H1 (cell line): ENCODE measurements around the gene MCM5. TPM values are rescaled to one million over a fixed set of nuclear protein-coding genes. Genes with fewer than 3 reads are reported as not detected.

Experiments used
- CTCF ChIA-PET: fragments of 300-600 bp; sonication (Branson Sonifier 250); formaldehyde crosslinking; loops from one replicate; lab custom pipeline; 2021; ENCODE audit not compliant: partially characterized antibody; lab: Charles Lee
- POLR2A ChIA-PET: fragments of 300-600 bp; sonication (Branson Sonifier 250); formaldehyde crosslinking; loops from one replicate; lab custom pipeline; 2021; ENCODE audit warnings: inconsistent platforms; ENCODE audit not compliant: partially characterized antibody; lab: Charles Lee
- DNase-seq, 2 experiments: peaks; one replicate each; pipeline versions ENCODE4 v3.0.0 to v3.0.0-alpha.2; 2010 to 2022; ENCODE audit warnings: low spot score in 2 of 2, low read depth in 1 of 2, mixed read lengths in 1 of 2
- FAIRE-seq: peaks from 2 replicates; lab custom pipeline; 2011; peaks lifted over from hg19 to GRCh38; lab: Jason Lieb, UNC
- H2AFZ ChIP-seq: 2 replicates; pipeline ENCODE4 v1.8.1; 2012; ENCODE audit warnings: low read length, inconsistent platforms
- H2AK5ac ChIP-seq: 2 replicates; pipeline ENCODE4 v1.6.1; 2013; ENCODE audit warnings: low read depth, low read length
- H2BK120ac ChIP-seq: replicated peaks from 2 replicates; pipeline ENCODE3; 2013; ENCODE audit warnings: low read depth, low read length, inconsistent platforms
- H2BK12ac ChIP-seq: 2 replicates; pipeline ENCODE4 v1.6.1; 2013; ENCODE audit warnings: low read depth, low read length
- H2BK15ac ChIP-seq: 2 replicates; pipeline ENCODE4 v1.6.1; 2013; ENCODE audit warnings: low read length
- H2BK20ac ChIP-seq: 2 replicates; pipeline ENCODE4 v1.6.1; 2013; ENCODE audit warnings: low read length
- H2BK5ac ChIP-seq: 2 replicates; pipeline ENCODE4 v1.6.1; 2013; ENCODE audit warnings: low read depth, low read length
- H3K14ac ChIP-seq: 2 replicates; pipeline ENCODE4 v1.6.1; 2013; ENCODE audit warnings: inconsistent platforms; ENCODE audit not compliant: insufficient read length
- H3K18ac ChIP-seq: 2 replicates; pipeline ENCODE4 v1.6.1; 2013; ENCODE audit warnings: low read length; ENCODE audit errors: extremely low read depth
- H3K23ac ChIP-seq: 2 replicates; pipeline ENCODE4 v1.6.1; 2013; ENCODE audit warnings: inconsistent platforms; ENCODE audit not compliant: insufficient read length
- H3K23me2 ChIP-seq: 2 replicates; pipeline ENCODE4 v1.6.1; 2013; ENCODE audit warnings: low read depth, low read length
- H3K27ac ChIP-seq: 2 replicates; pipeline ENCODE4 v1.6.1; 2011; ENCODE audit warnings: low read depth, low read length, inconsistent platforms
- H3K27me3 ChIP-seq, 4 experiments: replicated peaks in 1 of 4; 1 replicate in 1 of 4; 2 replicates in 3 of 4; pipeline versions ENCODE4 v1.6.1 to v1.8.1; 2011 to 2013; ENCODE audit warnings: low read length in 3 of 4, mild to moderate bottlenecking in 3 of 4, inconsistent platforms in 2 of 4, mixed read lengths in 2 of 4, moderate library complexity in 1 of 4; ENCODE audit not compliant: control insufficient read depth in 3 of 4, insufficient read depth in 3 of 4; ENCODE audit errors: extremely low read depth in 1 of 4
- H3K36me3 ChIP-seq, 4 experiments: 2 replicates each; pipeline versions ENCODE4 v1.6.1 to v1.8.1; 2011 to 2013; ENCODE audit warnings: mild to moderate bottlenecking in 4 of 4, low read length in 3 of 4, moderate library complexity in 2 of 4, control low read depth in 1 of 4, inconsistent platforms in 1 of 4; ENCODE audit not compliant: insufficient read depth in 4 of 4, control insufficient read depth in 2 of 4
- H3K4ac ChIP-seq: replicated peaks from 2 replicates; pipeline ENCODE3; 2013; ENCODE audit warnings: low read length, low read depth, mixed read lengths, inconsistent platforms; ENCODE audit not compliant: insufficient read length
- H3K4me1 ChIP-seq, 4 experiments: replicated peaks in 1 of 4; 1 replicate in 1 of 4; 2 replicates in 3 of 4; pipeline versions ENCODE4 v1.6.1 to v1.8.1; 2011 to 2013; ENCODE audit warnings: low read length in 3 of 4, inconsistent platforms in 2 of 4, mixed read lengths in 1 of 4; ENCODE audit not compliant: insufficient read depth in 4 of 4, control insufficient read depth in 3 of 4
- H3K4me2 ChIP-seq, 2 experiments: 2 replicates each; pipeline versions ENCODE4 v1.6.1 to v1.8.1; 2011 to 2013; ENCODE audit warnings: low read depth in 2 of 2, low read length in 2 of 2, control low read depth in 1 of 2, inconsistent platforms in 1 of 2, mild to moderate bottlenecking in 1 of 2; ENCODE audit not compliant: insufficient read depth in 1 of 2
- H3K4me3 ChIP-seq, 4 experiments: fragments of 200-600, 300-600 bp in 1 of 4; sonication (generic), shearing (Covaris generic), sonication (Bioruptor Twin) in 1 of 4; 2 replicates each; pipeline versions ENCODE4 v1.5.1 to v1.8.1; 2011 to 2016; ENCODE audit warnings: low read length in 4 of 4, low read depth in 3 of 4, control low read depth in 2 of 4, inconsistent platforms in 2 of 4, mild to moderate bottlenecking in 2 of 4, mixed read lengths in 1 of 4, moderate library complexity in 1 of 4; ENCODE audit not compliant: insufficient read depth in 2 of 4; ENCODE audit errors: extremely low read depth in 1 of 4
- H3K56ac ChIP-seq: replicated peaks from 2 replicates; pipeline ENCODE3; 2013; ENCODE audit warnings: low read depth, mild to moderate bottlenecking, mixed read lengths, low read length, inconsistent platforms; ENCODE audit not compliant: insufficient read length
- H3K79me1 ChIP-seq: 2 replicates; pipeline ENCODE4 v1.6.1; 2013; ENCODE audit warnings: low read depth, low read length, control low read depth
- H3K79me2 ChIP-seq, 2 experiments: 2 replicates each; pipeline versions ENCODE4 v1.6.1 to v1.8.1; 2012 to 2013; ENCODE audit warnings: low read length in 2 of 2, mild to moderate bottlenecking in 2 of 2, inconsistent platforms in 1 of 2; ENCODE audit not compliant: insufficient read depth in 2 of 2, control insufficient read depth in 1 of 2
- H3K9ac ChIP-seq, 4 experiments: replicated peaks in 1 of 4; 1 replicate in 1 of 4; 2 replicates in 3 of 4; pipeline versions ENCODE4 v1.6.1 to v1.8.1; 2011 to 2013; ENCODE audit warnings: low read depth in 3 of 4, low read length in 3 of 4, control low read depth in 2 of 4, mild to moderate bottlenecking in 2 of 4, moderate library complexity in 2 of 4, inconsistent platforms in 1 of 4; ENCODE audit errors: extremely low read depth in 1 of 4
- H3K9me3 ChIP-seq, 2 experiments: 2 replicates each; pipeline versions ENCODE4 v1.6.1 to v1.8.1; 2012 to 2013; ENCODE audit warnings: mild to moderate bottlenecking in 2 of 2, moderate library complexity in 2 of 2, control low read depth in 1 of 2, inconsistent platforms in 1 of 2, low read depth in 1 of 2, low read length in 1 of 2, mixed read lengths in 1 of 2; ENCODE audit not compliant: insufficient read depth in 2 of 2
- H4K20me1 ChIP-seq, 2 experiments: replicated peaks in 1 of 2; 2 replicates each; pipeline versions ENCODE3 to v1.8.1; 2011 to 2013; ENCODE audit warnings: inconsistent platforms in 2 of 2, low read length in 2 of 2, mild to moderate bottlenecking in 1 of 2; ENCODE audit not compliant: insufficient read depth in 2 of 2, control insufficient read depth in 1 of 2
- H4K5ac ChIP-seq: 2 replicates; pipeline ENCODE4 v1.6.1; 2013; ENCODE audit warnings: low read length, low read depth, mixed read lengths, inconsistent platforms; ENCODE audit not compliant: insufficient read length
- H4K8ac ChIP-seq: 2 replicates; pipeline ENCODE4 v1.8.0; 2013; ENCODE audit warnings: mild to moderate bottlenecking, moderate library complexity, low read length, inconsistent platforms; ENCODE audit not compliant: insufficient read depth; ENCODE audit errors: extremely low read depth
- H4K91ac ChIP-seq: replicated peaks from 2 replicates; pipeline ENCODE3; 2013; ENCODE audit warnings: low read length, mixed read lengths, inconsistent platforms; ENCODE audit not compliant: insufficient read length
- WGBS, 2 experiments: shearing (Covaris generic) in 1 of 2; methylation state at CpG; one replicate each; pipeline versions ENCODE4 v1.1.6 to v1.1.7; 2013 to 2015; ENCODE audit warnings: low lambda C conversion rate in 2 of 2, mixed read lengths in 2 of 2, inconsistent platforms in 1 of 2, low coverage in 1 of 2, missing lambda C conversion rate in 1 of 2; ENCODE audit not compliant: insufficient replicate concordance in 2 of 2, insufficient coverage in 1 of 2, insufficient read length in 1 of 2; ENCODE audit errors: extremely low coverage in 1 of 2, missing lambda C conversion rate in 1 of 2; 5-methylcytosine and 5-hydroxymethylcytosine counted together
- polyA plus RNA-seq, 7 experiments: library from polyadenylated mRNA; depleted of rRNA in 3 of 7; stranded (reverse) in 5 of 7; unstranded in 2 of 7; fragments of >200 nt in 5 of 7; fragments of 200-250 nt in 2 of 7; gene quantifications; 1 replicate in 5 of 7; 2 replicates in 1 of 7; 4 replicates in 1 of 7; pipeline versions ENCODE4 v1.2.1 to v1.2.3, GENCODE V29; 2011 to 2013; ENCODE audit warnings: missing spikeins in 2 of 7, mixed read lengths in 2 of 7
- total RNA-seq: library from RNA; stranded (reverse); fragmentation: NEBNext Ultra II Directional; extraction: Animal tissue kit (Norgen Biotek cat#: 25700); gene quantifications from 2 replicates; pipeline ENCODE4 v1.2.1, GENCODE V29; 2021

MCM5 gene
- total and polyA plus RNA-seq, 2 of the 8 experiments (the other 6 are each of a cell fraction or from before 2014, with no cell fraction given) = 210 to 305 TPM

DNA sequence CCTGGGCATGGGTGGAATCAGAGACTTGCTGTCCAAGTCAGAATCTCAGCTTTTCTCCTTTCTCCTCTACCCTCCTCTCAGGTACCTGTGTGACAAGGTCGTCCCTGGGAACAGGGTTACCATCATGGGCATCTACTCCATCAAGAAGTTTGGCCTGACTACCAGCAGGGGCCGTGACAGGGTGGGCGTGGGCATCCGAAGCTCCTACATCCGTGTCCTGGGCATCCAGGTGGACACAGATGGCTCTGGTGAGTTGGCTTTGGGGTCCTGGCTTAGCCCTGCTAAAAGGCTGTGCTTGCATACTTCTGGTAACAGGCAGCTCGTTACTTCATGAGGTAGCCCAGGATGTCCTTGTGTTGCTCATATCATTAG lies 10.7 kb downstream of the MCM5 start:
- Histone ChIP-seq H3K4me2 (no peak overlapping the region), H3K9me3 (no peaks in the 10 kb centered on the region), H4K5ac (no peak overlapping the region), H3K4ac (no peak overlapping the region), H3K56ac (no peak overlapping the region), H3K27ac (no peak overlapping the region), H2AK5ac (no peak overlapping the region), H3K23ac (no peak overlapping the region), H2BK5ac (no peak overlapping the region; the same call in 1 of the 2 replicates), H3K79me1 (no peaks in the 10 kb centered on the region; the same call in 1 of the 2 replicates), H4K91ac (no peak overlapping the region), H3K14ac (no peak overlapping the region), H4K8ac (no peak overlapping the region), H2AFZ (no peak overlapping the region), H3K79me2 (0 out of 4 replicates have a peak, but pooled peaks cover 0 to 2% of the 10 kb centered on the region in 2 experiments), H3K4me3 (no peak overlapping the region), H3K4me1 (no peaks in the 10 kb centered on the region), H3K36me3 (peaks cover 69 to 97% (median 92%) of the 10 kb centered on the region in 4 experiments), H3K27me3 (no peaks in the 10 kb centered on the region), H3K9ac (no peak overlapping the region), H3K18ac (no peak overlapping the region), H3K23me2 (no peaks in the 10 kb centered on the region), H2BK120ac (no peak overlapping the region), H2BK20ac (no peak overlapping the region), H4K20me1 (peaks cover 12 to 28% of the 10 kb centered on the region in 2 experiments), H2BK15ac (no peak overlapping the region), H2BK12ac (no peak overlapping the region)
- no peak for DNase-seq
- 87% methylated on average over 6 of the region's 6 CpGs; no CpG with 5 or more reads in 1 of the 2 experiments for WGBS, 2 experiments
- ChIA-PET POLR2A (interaction anchor here (0.6 to 57.4 kb wide), 8 partner anchors 4 to 411 kb away, joined by 3 to 1995 read pairs (median 4); partner anchors contain the start of genes HMOX1 and MCM5), CTCF (interaction anchor here (0.7 to 14.1 kb wide), 13 partner anchors 9 to 172 kb away, joined by 3 to 122 read pairs (median 4); no protein-coding TSS in a partner anchor)
- FAIRE-seq = no peak
